B cell (primary cell): ENCODE data around the gene GRID1.

Source experiments
- CTCF ChIP-seq: fragments of 200-600 bp; IDR thresholded peaks from one replicate; pipeline ENCODE4 v1.8.0; 2022; ENCODE audit warnings: antibody characterized with exemption, mild to moderate bottlenecking
- EZH2 ChIP-seq: IDR thresholded peaks from 2 replicates; pipeline ENCODE4 v1.6.1; 2012; ENCODE audit warnings: borderline replicate concordance, low read depth, mild to moderate bottlenecking, moderate library complexity, low read length; ENCODE audit not compliant: insufficient read depth, poor library complexity, severe bottlenecking

DNA sequence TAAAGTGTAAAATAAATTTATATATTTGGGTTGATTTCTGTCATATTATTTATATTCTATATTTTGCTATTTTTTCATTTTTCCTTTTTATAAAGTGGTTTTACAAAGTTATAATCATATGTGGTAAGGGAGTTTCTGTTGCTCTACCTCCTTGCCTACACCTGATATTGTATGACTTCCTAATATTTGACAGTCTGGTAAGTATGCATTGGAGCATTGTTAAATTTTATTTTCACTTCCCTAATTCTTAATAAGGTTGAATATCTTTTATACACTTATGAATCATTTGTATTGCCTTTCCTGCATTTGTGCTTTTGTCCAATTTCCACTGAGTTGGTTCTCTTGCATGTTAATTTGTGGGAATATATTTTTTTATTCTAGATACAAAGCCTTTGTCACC lies 492.4 kb downstream of the GRID1 start:
- no peak for TF ChIP-seq CTCF
- no peak for TF ChIP-seq EZH2
